ENCODE results near the gene RAVER1.

The RAVER1 gene

GRCh38 chr19:10299545-10300458, 33.5 kb downstream of the RAVER1 start:
- Histone ChIP-seq H3K27ac (ENCODE audit: low read depth, low read length) (no peak overlapping the region), H3K9me3 (ENCODE audit: control insufficient read depth in 1 of 2, low read length in 2 of 2) (no peaks in the 10 kb centered on the region), H3K27me3 (ENCODE audit: control insufficient read depth in 1 of 2, insufficient read depth in 2 of 2, low read length in 2 of 2) (peaks cover 7 to 14% of the 10 kb centered on the region in 2 donors), H3K4me3 (ENCODE audit: low read depth in 1 of 2, low read length in 2 of 2) (no peak overlapping the region), H3K4me1 (ENCODE audit: control insufficient read depth in 1 of 2, insufficient read depth in 2 of 2, low read length in 2 of 2) (peaks cover 12% of the 10 kb centered on the region in 2 donors), H3K36me3 (ENCODE audit: control insufficient read depth in 1 of 2, insufficient read depth in 2 of 2, low read length in 2 of 2) (no peaks in the 10 kb centered on the region), H3K9ac (ENCODE audit: low read depth in 1 of 2, low read length in 2 of 2) (no peak overlapping the region)

- Histone ChIP-seq H3K4me1 (ENCODE audit: control insufficient read depth in 1 of 2, insufficient read depth in 2 of 2, low read length in 2 of 2) (peaks cover 27 to 36% of the 10 kb centered on the region in 2 donors), H3K9me3 (ENCODE audit: control insufficient read depth in 1 of 2, low read length in 2 of 2) (no peaks in the 10 kb centered on the region), H3K27me3 (ENCODE audit: control insufficient read depth in 1 of 2, insufficient read depth in 2 of 2, low read length in 2 of 2) (peaks cover 42 to 50% of the 10 kb centered on the region in 2 donors), H3K9ac (ENCODE audit: low read depth in 1 of 2, low read length in 2 of 2) (no peak overlapping the region), H3K36me3 (ENCODE audit: control insufficient read depth in 1 of 2, insufficient read depth in 2 of 2, low read length in 2 of 2) (no peaks in the 10 kb centered on the region), H3K27ac (ENCODE audit: low read depth, low read length) (no peak overlapping the region), H3K4me3 (ENCODE audit: low read depth in 1 of 2, low read length in 2 of 2) (peak overlapping the region; percentile 63 to 66)
Observed at GRCh38 chr19:10295847-10296591, 37.3 kb downstream of the RAVER1 start.

GRCh38 chr19:10295305-10295846, 38.0 kb downstream of the RAVER1 start:
- Histone ChIP-seq H3K27me3 (ENCODE audit: control insufficient read depth in 1 of 2, insufficient read depth in 2 of 2, low read length in 2 of 2) (peaks cover 49 to 56% of the 10 kb centered on the region in 2 donors), H3K36me3 (ENCODE audit: control insufficient read depth in 1 of 2, insufficient read depth in 2 of 2, low read length in 2 of 2) (no peaks in the 10 kb centered on the region), H3K4me1 (ENCODE audit: control insufficient read depth in 1 of 2, insufficient read depth in 2 of 2, low read length in 2 of 2) (peaks cover 27 to 43% of the 10 kb centered on the region in 2 donors), H3K4me3 (ENCODE audit: low read depth in 1 of 2, low read length in 2 of 2) (peak overlapping the region; percentile 63 to 66), H3K27ac (ENCODE audit: low read depth, low read length) (no peak overlapping the region), H3K9ac (ENCODE audit: low read depth in 1 of 2, low read length in 2 of 2) (no peak overlapping the region), H3K9me3 (ENCODE audit: control insufficient read depth in 1 of 2, low read length in 2 of 2) (no peaks in the 10 kb centered on the region)

GRCh38 chr19:10294368-10294697, 39.0 kb downstream of the RAVER1 start:
- Histone ChIP-seq H3K9ac (ENCODE audit: low read depth in 1 of 2, low read length in 2 of 2) (no peak overlapping the region), H3K36me3 (ENCODE audit: control insufficient read depth in 1 of 2, insufficient read depth in 2 of 2, low read length in 2 of 2) (no peaks in the 10 kb centered on the region), H3K4me1 (ENCODE audit: control insufficient read depth in 1 of 2, insufficient read depth in 2 of 2, low read length in 2 of 2) (peaks cover 27 to 52% of the 10 kb centered on the region in 2 donors), H3K27me3 (ENCODE audit: control insufficient read depth in 1 of 2, insufficient read depth in 2 of 2, low read length in 2 of 2) (peaks cover 57 to 62% of the 10 kb centered on the region in 2 donors), H3K4me3 (ENCODE audit: low read depth in 1 of 2, low read length in 2 of 2) (no peak overlapping the region), H3K27ac (ENCODE audit: low read depth, low read length) (no peak overlapping the region), H3K9me3 (ENCODE audit: control insufficient read depth in 1 of 2, low read length in 2 of 2) (no peaks in the 10 kb centered on the region)

- H3K4me3 ChIP-seq (ENCODE audit: low read depth in 1 of 2, low read length in 2 of 2): no peak overlapping the region
- peaks cover 62 to 68% of the 10 kb centered on the region in 2 donors for H3K27me3 ChIP-seq (ENCODE audit: control insufficient read depth in 1 of 2, insufficient read depth in 2 of 2, low read length in 2 of 2)
- no peaks in the 10 kb centered on the region for H3K9me3 ChIP-seq (ENCODE audit: control insufficient read depth in 1 of 2, low read length in 2 of 2)
- H3K9ac ChIP-seq (ENCODE audit: low read depth in 1 of 2, low read length in 2 of 2): no peak overlapping the region
- no peak overlapping the region for H3K27ac ChIP-seq (ENCODE audit: low read depth, low read length)
- H3K36me3 ChIP-seq (ENCODE audit: control insufficient read depth in 1 of 2, insufficient read depth in 2 of 2, low read length in 2 of 2): no peaks in the 10 kb centered on the region
- H3K4me1 ChIP-seq (ENCODE audit: control insufficient read depth in 1 of 2, insufficient read depth in 2 of 2, low read length in 2 of 2): peaks cover 27 to 58% of the 10 kb centered on the region in 2 donors
Observed at GRCh38 chr19:10293637-10294367, 39.5 kb downstream of the RAVER1 start.

- peaks cover 27 to 64% of the 10 kb centered on the region in 2 donors for H3K4me1 ChIP-seq (ENCODE audit: control insufficient read depth in 1 of 2, insufficient read depth in 2 of 2, low read length in 2 of 2)
- peaks cover 68 to 70% of the 10 kb centered on the region in 2 donors for H3K27me3 ChIP-seq (ENCODE audit: control insufficient read depth in 1 of 2, insufficient read depth in 2 of 2, low read length in 2 of 2)
- no peaks in the 10 kb centered on the region for H3K9me3 ChIP-seq (ENCODE audit: control insufficient read depth in 1 of 2, low read length in 2 of 2)
- H3K9ac ChIP-seq (ENCODE audit: low read depth in 1 of 2, low read length in 2 of 2): peak overlapping the region in 1 of 2 donors; percentile 43
- H3K36me3 ChIP-seq (ENCODE audit: control insufficient read depth in 1 of 2, insufficient read depth in 2 of 2, low read length in 2 of 2): no peaks in the 10 kb centered on the region
- H3K4me3 ChIP-seq (ENCODE audit: low read depth in 1 of 2, low read length in 2 of 2): peak overlapping the region; percentile 48 to 68
- H3K27ac ChIP-seq (ENCODE audit: low read depth, low read length): no peak overlapping the region
Observed at GRCh38 chr19:10292789-10293636, 40.3 kb downstream of the RAVER1 start.

- Histone ChIP-seq H3K4me3 (ENCODE audit: low read depth in 1 of 2, low read length in 2 of 2) (peak overlapping the region; percentile 48 to 68), H3K9me3 (ENCODE audit: control insufficient read depth in 1 of 2, low read length in 2 of 2) (no peaks in the 10 kb centered on the region), H3K4me1 (ENCODE audit: control insufficient read depth in 1 of 2, insufficient read depth in 2 of 2, low read length in 2 of 2) (peaks cover 32 to 71% of the 10 kb centered on the region in 2 donors), H3K27ac (ENCODE audit: low read depth, low read length) (peak overlapping the region; percentile 25), H3K36me3 (ENCODE audit: control insufficient read depth in 1 of 2, insufficient read depth in 2 of 2, low read length in 2 of 2) (no peaks in the 10 kb centered on the region), H3K27me3 (ENCODE audit: control insufficient read depth in 1 of 2, insufficient read depth in 2 of 2, low read length in 2 of 2) (peaks cover 75 to 77% of the 10 kb centered on the region in 2 donors), H3K9ac (ENCODE audit: low read depth in 1 of 2, low read length in 2 of 2) (peak overlapping the region in 1 of 2 donors; percentile 43)
Observed at GRCh38 chr19:10292206-10292788, 41.0 kb downstream of the RAVER1 start.

GRCh38 chr19:10291554-10292205, 41.6 kb downstream of the RAVER1 start:
- Histone ChIP-seq H3K27ac (ENCODE audit: low read depth, low read length) (peak overlapping the region; percentile 25), H3K4me3 (ENCODE audit: low read depth in 1 of 2, low read length in 2 of 2) (peak overlapping the region; percentile 48 to 68), H3K9me3 (ENCODE audit: control insufficient read depth in 1 of 2, low read length in 2 of 2) (no peaks in the 10 kb centered on the region), H3K9ac (ENCODE audit: low read depth in 1 of 2, low read length in 2 of 2) (no peak overlapping the region), H3K36me3 (ENCODE audit: control insufficient read depth in 1 of 2, insufficient read depth in 2 of 2, low read length in 2 of 2) (no peaks in the 10 kb centered on the region), H3K27me3 (ENCODE audit: control insufficient read depth in 1 of 2, insufficient read depth in 2 of 2, low read length in 2 of 2) (peaks cover 79 to 80% of the 10 kb centered on the region in 2 donors), H3K4me1 (ENCODE audit: control insufficient read depth in 1 of 2, insufficient read depth in 2 of 2, low read length in 2 of 2) (peaks cover 34 to 77% of the 10 kb centered on the region in 2 donors)

Measured in duodenal mucosa (tissue), 2 donors.